ENCODE results near the gene AFG1L.

GRCh38 chr6:108476847-108477430 lies 182.1 kb downstream of the AFG1L start:
- no peak for TF ChIP-seq POLR2A (IDR thresholded peaks at IDR 0.05)
- no peak for TF ChIP-seq CTCF (IDR thresholded peaks at IDR 0.05)

Measured in heart left ventricle (tissue), 13 donors.